Osteoblast (primary cell): ENCODE measurements around the gene JARID2. TPM values are rescaled to one million over a fixed set of nuclear protein-coding genes. Genes with fewer than 3 reads are reported as not detected.

ENCODE experiments used
- DNase-seq: peaks from one replicate; pipeline ENCODE4 v3.0.0; 2011; ENCODE audit warnings: low spot score, mixed read lengths; ENCODE audit not compliant: insufficient read length; ENCODE audit errors: missing footprints
- H2AFZ ChIP-seq: 2 replicates; pipeline ENCODE4 v1.6.0; 2011; ENCODE audit warnings: mild to moderate bottlenecking, low read length
- H3K27ac ChIP-seq: 2 replicates; pipeline ENCODE4 v1.5.1; 2011; ENCODE audit warnings: mild to moderate bottlenecking, low read depth, low read length, moderate library complexity
- H3K27me3 ChIP-seq: 2 replicates; pipeline ENCODE4 v1.6.0; 2012; ENCODE audit warnings: mild to moderate bottlenecking, control low read depth, inconsistent platforms, low read length, moderate library complexity; ENCODE audit not compliant: insufficient read depth
- H3K36me3 ChIP-seq: 2 replicates; pipeline ENCODE4 v1.5.1; 2011; ENCODE audit warnings: mild to moderate bottlenecking, low read length, control low read depth, moderate library complexity; ENCODE audit not compliant: insufficient read depth
- H3K4me1 ChIP-seq: 2 replicates; pipeline ENCODE4 v1.5.1; 2011; ENCODE audit warnings: mild to moderate bottlenecking, low read length, control low read depth, moderate library complexity; ENCODE audit not compliant: insufficient read depth
- H3K4me2 ChIP-seq: 2 replicates; pipeline ENCODE4 v1.6.0; 2011; ENCODE audit warnings: mild to moderate bottlenecking, low read length; ENCODE audit not compliant: insufficient read depth
- H3K4me3 ChIP-seq: fragments of 200-600 bp; sonication (generic); 3 replicates; pipeline ENCODE4 v1.5.1; 2012; ENCODE audit warnings: mild to moderate bottlenecking, low read length, inconsistent platforms; ENCODE audit not compliant: insufficient read depth
- H3K79me2 ChIP-seq: 2 replicates; pipeline ENCODE4 v1.6.0; 2012; ENCODE audit warnings: mild to moderate bottlenecking, low read length, control low read depth, inconsistent platforms; ENCODE audit not compliant: insufficient read depth
- H3K9me3 ChIP-seq: 2 replicates; pipeline ENCODE4 v1.5.1; 2011; ENCODE audit warnings: low read depth, low read length, control low read depth
- H4K20me1 ChIP-seq: 2 replicates; pipeline ENCODE4 v1.6.0; 2012; ENCODE audit warnings: mild to moderate bottlenecking, low read length, control low read depth; ENCODE audit not compliant: insufficient read depth
- total RNA-seq: library from RNA; depleted of rRNA; stranded (reverse); fragments of >200 nt; gene quantifications from 2 replicates; pipeline ENCODE4 v1.2.3, GENCODE V29; 2012
- TF ChIP-seq, protein P1 (sequence below): IDR thresholded peaks from 2 replicates; pipeline ENCODE4 v1.5.1; 2011; ENCODE audit warnings: mild to moderate bottlenecking, low read depth, low read length, moderate library complexity; ENCODE audit errors: extremely low read depth

The JARID2 gene
- total RNA-seq, 1 donor = 10.5 TPM

DNA sequence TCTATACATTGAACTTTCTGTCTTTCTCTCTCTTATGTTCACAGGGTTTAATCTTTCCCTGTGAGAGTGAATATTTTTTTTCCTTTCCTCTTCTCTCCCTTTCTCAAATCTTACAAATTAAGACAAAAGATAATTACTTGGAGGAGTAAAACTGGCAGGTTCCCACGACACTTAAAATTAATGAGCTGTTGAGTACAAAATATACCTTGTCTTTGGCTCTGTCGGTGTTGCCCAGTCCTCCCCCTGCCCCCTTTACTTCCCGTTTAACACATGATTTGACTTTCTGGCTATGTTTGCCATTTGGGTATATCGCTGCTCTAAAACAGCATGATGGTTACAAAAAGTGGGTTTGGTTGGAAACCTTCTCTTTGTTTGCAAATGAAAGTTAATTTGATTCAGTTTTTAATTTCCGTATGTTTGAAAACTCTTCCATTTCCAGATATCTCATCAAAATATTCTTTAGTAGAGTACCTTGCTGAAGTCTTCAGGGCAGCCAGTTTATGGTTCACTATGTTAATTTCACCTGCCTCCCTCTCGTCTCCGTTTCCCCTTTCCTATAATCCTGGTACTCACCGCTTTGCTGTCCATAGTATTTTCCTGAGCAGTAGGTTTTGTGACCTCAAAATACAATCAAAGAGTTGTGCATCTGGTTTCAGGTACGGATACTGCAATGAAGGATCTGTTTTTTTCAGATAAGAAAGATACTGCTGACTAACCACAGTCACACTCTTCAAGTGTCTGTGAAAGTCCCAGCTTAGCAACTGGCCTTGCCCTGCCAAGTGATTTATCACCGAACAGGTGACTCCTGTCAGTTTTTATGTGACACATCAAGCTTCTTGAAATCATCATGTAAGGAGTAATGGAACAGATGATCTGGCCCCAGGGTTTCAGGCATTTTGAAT is 235.8 kb downstream of the JARID2 start:
- no peaks in the 10 kb centered on the region for H3K36me3 ChIP-seq
- H3K4me1 ChIP-seq = peaks cover 21% of the 10 kb centered on the region
- TF ChIP-seq, protein P1, sequence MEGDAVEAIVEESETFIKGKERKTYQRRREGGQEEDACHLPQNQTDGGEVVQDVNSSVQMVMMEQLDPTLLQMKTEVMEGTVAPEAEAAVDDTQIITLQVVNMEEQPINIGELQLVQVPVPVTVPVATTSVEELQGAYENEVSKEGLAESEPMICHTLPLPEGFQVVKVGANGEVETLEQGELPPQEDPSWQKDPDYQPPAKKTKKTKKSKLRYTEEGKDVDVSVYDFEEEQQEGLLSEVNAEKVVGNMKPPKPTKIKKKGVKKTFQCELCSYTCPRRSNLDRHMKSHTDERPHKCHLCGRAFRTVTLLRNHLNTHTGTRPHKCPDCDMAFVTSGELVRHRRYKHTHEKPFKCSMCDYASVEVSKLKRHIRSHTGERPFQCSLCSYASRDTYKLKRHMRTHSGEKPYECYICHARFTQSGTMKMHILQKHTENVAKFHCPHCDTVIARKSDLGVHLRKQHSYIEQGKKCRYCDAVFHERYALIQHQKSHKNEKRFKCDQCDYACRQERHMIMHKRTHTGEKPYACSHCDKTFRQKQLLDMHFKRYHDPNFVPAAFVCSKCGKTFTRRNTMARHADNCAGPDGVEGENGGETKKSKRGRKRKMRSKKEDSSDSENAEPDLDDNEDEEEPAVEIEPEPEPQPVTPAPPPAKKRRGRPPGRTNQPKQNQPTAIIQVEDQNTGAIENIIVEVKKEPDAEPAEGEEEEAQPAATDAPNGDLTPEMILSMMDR = no peak
- H3K79me2 ChIP-seq = peaks cover 39% of the 10 kb centered on the region
- H3K4me2 ChIP-seq = no peak overlapping the region
- no peak overlapping the region for H3K27ac ChIP-seq
- no peak overlapping the region for H3K4me3 ChIP-seq
- DNase-seq = no peak
- H4K20me1 ChIP-seq = peaks cover 11% of the 10 kb centered on the region
- no peaks in the 10 kb centered on the region for H3K9me3 ChIP-seq
- no peaks in the 10 kb centered on the region for H3K27me3 ChIP-seq
- no peak overlapping the region for H2AFZ ChIP-seq

DNA sequence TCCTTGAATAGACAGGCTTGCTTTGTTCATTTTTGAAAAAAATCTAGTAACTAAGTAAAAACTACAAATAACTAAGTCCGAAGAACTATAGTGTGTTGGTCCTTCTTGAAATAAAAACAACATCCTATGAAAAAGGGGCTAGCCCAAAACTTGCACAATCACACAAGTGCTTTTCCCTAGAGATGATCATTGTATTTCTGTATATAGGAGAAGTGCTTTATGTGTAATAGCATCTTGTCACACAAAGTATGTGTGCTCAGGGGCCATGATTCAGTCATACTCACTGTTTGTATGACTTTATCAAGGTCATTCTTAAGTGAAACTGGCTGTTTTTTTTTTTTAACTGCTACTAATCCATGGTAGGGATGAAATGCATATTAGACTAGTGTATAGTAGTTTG is 237.2 kb downstream of the JARID2 start:
- no peak for DNase-seq
- TF ChIP-seq, protein P1 = no peak
- no peak overlapping the region for H3K4me3 ChIP-seq
- H4K20me1 ChIP-seq = peaks cover 9% of the 10 kb centered on the region
- H3K4me1 ChIP-seq = peaks cover 10% of the 10 kb centered on the region
- H3K27me3 ChIP-seq = no peaks in the 10 kb centered on the region
- H2AFZ ChIP-seq = no peak overlapping the region
- no peaks in the 10 kb centered on the region for H3K9me3 ChIP-seq
- peaks cover 2% of the 10 kb centered on the region for H3K36me3 ChIP-seq
- no peak overlapping the region for H3K27ac ChIP-seq
- H3K4me2 ChIP-seq = no peak overlapping the region
- peaks cover 39% of the 10 kb centered on the region for H3K79me2 ChIP-seq

DNA sequence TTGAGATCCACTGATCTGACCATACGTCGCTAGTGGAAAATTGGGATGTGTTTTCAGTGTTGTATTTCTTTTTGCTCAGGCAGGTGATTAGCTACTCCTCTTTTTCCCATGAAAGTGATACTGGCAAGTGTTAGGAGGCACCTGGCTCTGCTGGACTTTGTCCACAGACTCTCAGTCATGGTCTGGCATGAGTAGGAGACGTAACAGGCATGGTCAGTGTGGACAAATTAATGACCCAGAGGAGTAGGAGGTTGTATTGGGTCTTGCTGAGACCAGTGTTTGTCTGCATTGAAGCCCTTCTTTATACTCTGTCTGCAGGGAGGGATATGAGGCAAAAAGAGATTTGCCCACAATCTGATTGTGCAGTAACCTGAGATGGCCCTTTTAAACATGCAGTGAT is 238.3 kb downstream of the JARID2 start:
- H3K9me3 ChIP-seq = no peaks in the 10 kb centered on the region
- DNase-seq = no peak
- H2AFZ ChIP-seq = no peak overlapping the region
- H3K79me2 ChIP-seq = peaks cover 34% of the 10 kb centered on the region
- peaks cover 10% of the 10 kb centered on the region for H3K4me1 ChIP-seq
- TF ChIP-seq, protein P1 = no peak
- H3K4me2 ChIP-seq = no peak overlapping the region
- peaks cover 13% of the 10 kb centered on the region for H3K36me3 ChIP-seq
- no peaks in the 10 kb centered on the region for H3K27me3 ChIP-seq
- no peak overlapping the region for H3K4me3 ChIP-seq
- H4K20me1 ChIP-seq = peaks cover 9% of the 10 kb centered on the region
- H3K27ac ChIP-seq = no peak overlapping the region

DNA sequence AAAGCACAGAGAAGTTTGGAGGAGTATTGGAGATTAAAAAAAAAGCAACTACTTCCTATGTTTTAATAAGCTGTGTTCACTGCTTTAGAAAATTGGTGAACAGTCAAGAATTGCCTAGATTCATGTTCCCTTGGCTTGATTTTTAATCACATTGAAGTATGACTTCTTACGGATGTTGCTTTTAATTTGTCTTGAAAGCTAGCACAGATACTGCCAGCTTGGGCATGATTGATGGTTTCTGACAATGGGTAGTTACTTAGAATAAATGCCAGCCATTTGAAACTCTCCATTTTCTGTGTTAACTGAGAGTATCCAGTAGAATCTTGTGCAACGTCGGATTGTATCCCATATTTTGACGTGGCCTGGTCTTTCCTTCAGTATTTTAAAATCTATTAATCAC is 239.0 kb downstream of the JARID2 start:
- TF ChIP-seq, protein P1 = no peak
- peaks cover 9% of the 10 kb centered on the region for H4K20me1 ChIP-seq
- H3K27ac ChIP-seq = no peak overlapping the region
- no peak overlapping the region for H3K4me2 ChIP-seq
- H3K4me1 ChIP-seq = peaks cover 6% of the 10 kb centered on the region
- H3K36me3 ChIP-seq = peaks cover 13% of the 10 kb centered on the region
- peaks cover 34% of the 10 kb centered on the region for H3K79me2 ChIP-seq
- DNase-seq = no peak
- no peak overlapping the region for H2AFZ ChIP-seq
- no peak overlapping the region for H3K4me3 ChIP-seq
- no peaks in the 10 kb centered on the region for H3K9me3 ChIP-seq
- no peaks in the 10 kb centered on the region for H3K27me3 ChIP-seq
